Stomach (tissue), 4 donors: ENCODE data around the gene SFI1.

Experiments used
- CTCF ChIP-seq, 7 experiments: fragments of 450-650 bp in 4 of 7; fragments of 200-600 bp in 3 of 7; sonication (generic) in 3 of 7; IDR thresholded peaks; one replicate each; pipeline ENCODE4 v1.5.1; 2016 to 2019; ENCODE audit warnings: antibody characterized with exemption in 7 of 7, control low read depth in 2 of 7, mild to moderate bottlenecking in 1 of 7
- EP300 ChIP-seq: sonication (generic); formaldehyde crosslinking; IDR thresholded peaks from one replicate; pipeline ENCODE4 v1.6.1; 2017; ENCODE audit warnings: antibody characterized with exemption
- POLR2A ChIP-seq, 4 donors: fragments of 450-650 bp; IDR thresholded peaks; one replicate each; pipeline ENCODE4 v1.6.1; 2016; ENCODE audit warnings: antibody characterized with exemption in 4 of 4, control low read depth in 2 of 4, mild to moderate bottlenecking in 1 of 4, moderate library complexity in 1 of 4
- POLR2AphosphoS5 ChIP-seq, 3 donors: sonication (generic); formaldehyde crosslinking; IDR thresholded peaks; one replicate each; pipeline ENCODE4 v1.6.1; 2016; ENCODE audit warnings: antibody characterized with exemption in 3 of 3

GRCh38 chr22:31652088-31652487 is 155.8 kb downstream of the SFI1 start:
- TF ChIP-seq POLR2A (IDR thresholded peaks at IDR 0.05) (no peak), CTCF (IDR thresholded peaks at IDR 0.05) (no peak), EP300 (no peak), POLR2AphosphoS5 (IDR thresholded peaks at IDR 0.05) (no peak)
